CD4-positive, alpha-beta T cell (primary cell): ENCODE measurements around the gene RPTOR. TPM values are rescaled to one million over a fixed set of nuclear protein-coding genes. Genes with fewer than 3 reads are reported as not detected.

Experiments used
- ATAC-seq: fragments of 200-7000 bp; cut with Tn5 transposase; one replicate; pipeline ENCODE4 v1.10.0; 2022; ENCODE audit warnings: mild to moderate bottlenecking; ENCODE audit not compliant: poor library complexity
- CTCF ChIA-PET: fragments of 350-600 bp; sonication (Branson Sonifier 250); formaldehyde crosslinking; loops from one replicate; lab custom pipeline; 2021; ENCODE audit warnings: antibody characterized with exemption, inconsistent platforms; lab: Charles Lee
- POLR2A ChIA-PET: fragments of 350-600 bp; sonication (Branson Sonifier 250); formaldehyde crosslinking; loops from one replicate; lab custom pipeline; 2021; ENCODE audit warnings: antibody characterized with exemption, inconsistent platforms; lab: Charles Lee
- DNase-seq, 14 experiments: peaks; one replicate each; pipeline ENCODE4 v3.0.0-alpha.2; 2013 to 2020; ENCODE audit warnings: mixed read lengths in 2 of 14
- H3K27ac ChIP-seq, 2 donors: one replicate each; pipeline versions ENCODE4 v1.5.1 to v1.7.0; 2013; ENCODE audit warnings: low read length in 2 of 2, low read depth in 1 of 2, mild to moderate bottlenecking in 1 of 2
- H3K27me3 ChIP-seq, 2 experiments: 1 replicate in 1 of 2; 2 replicates in 1 of 2; pipeline versions ENCODE4 v1.6.1 to v1.7.0; 2013; ENCODE audit warnings: low read length in 2 of 2, control low read depth in 1 of 2, mild to moderate bottlenecking in 1 of 2, moderate library complexity in 1 of 2; ENCODE audit not compliant: insufficient read depth in 2 of 2, control insufficient read depth in 1 of 2
- H3K36me3 ChIP-seq: one replicate; pipeline ENCODE4 v1.6.1; 2013; ENCODE audit warnings: low read length, control low read depth; ENCODE audit not compliant: insufficient read depth
- H3K4me1 ChIP-seq: one replicate; pipeline ENCODE4 v1.6.1; 2013; ENCODE audit warnings: low read length, control low read depth; ENCODE audit not compliant: insufficient read depth
- H3K4me3 ChIP-seq: one replicate; pipeline ENCODE4 v1.5.1; 2013; ENCODE audit warnings: mild to moderate bottlenecking, low read length, moderate library complexity
- H3K9me3 ChIP-seq, 2 experiments: 1 replicate in 1 of 2; 2 replicates in 1 of 2; pipeline versions ENCODE4 v1.6.1 to v1.7.0; 2013; ENCODE audit warnings: low read length in 2 of 2, mild to moderate bottlenecking in 2 of 2, control low read depth in 1 of 2, moderate library complexity in 1 of 2; ENCODE audit not compliant: control insufficient read depth in 1 of 2, insufficient read depth in 1 of 2
- H3K27ac Mint-ChIP-seq: one replicate; pipeline ENCODE4 v1.8.0; 2020; ENCODE audit warnings: mixed read lengths
- H3K27me3 Mint-ChIP-seq: one replicate; pipeline ENCODE4 v1.8.0; 2021; ENCODE audit warnings: mixed read lengths
- H3K36me3 Mint-ChIP-seq: one replicate; pipeline ENCODE4 v1.8.0; 2021; ENCODE audit warnings: low read depth, mixed read lengths
- H3K4me1 Mint-ChIP-seq: one replicate; pipeline ENCODE4 v1.8.0; 2021; ENCODE audit warnings: low read depth, mixed read lengths
- H3K4me3 Mint-ChIP-seq: one replicate; pipeline ENCODE4 v1.8.0; 2020; ENCODE audit warnings: mild to moderate bottlenecking, mixed read lengths
- H3K9me3 Mint-ChIP-seq: one replicate; pipeline ENCODE4 v1.8.0; 2020; ENCODE audit warnings: mixed read lengths
- CTCF ChIP-seq: fragments of 200-600 bp; IDR thresholded peaks from one replicate; pipeline ENCODE4 v1.8.0; 2022; ENCODE audit warnings: antibody characterized with exemption, mild to moderate bottlenecking
- intact Hi-C, 2 experiments: fragments of 100-400 bp; cut with DNase I in 1 of 2; cut with micrococcal nuclease in 1 of 2; formaldehyde crosslinking; loops; one replicate each; pipeline versions ENCODE4 v1.15.1 to v1.9.0; 2023 to 2025; cut with DNase I, micrococcal nuclease
- total RNA-seq, 174 experiments: library from RNA in 2 of 174; stranded (reverse) in 2 of 174; gene quantifications; one replicate each; pipeline ENCODE4 v1.2.3 and lab custom pipeline; 2021 to 2026

Gene RPTOR
- total RNA-seq, 2 experiments from 2014 or later, result 45.0 to 47.1 TPM

GRCh38 chr17:80987941-80988461, 443.4 kb downstream of the RPTOR start:
- Histone ChIP-seq H3K27ac (no peak overlapping the region), H3K4me3 (no peak overlapping the region), H3K9me3 (no peaks in the 10 kb centered on the region), H3K4me1 (peaks cover 28% of the 10 kb centered on the region), H3K36me3 (no peaks in the 10 kb centered on the region), H3K27me3 (no peaks in the 10 kb centered on the region)
- H3K4me3 Mint-ChIP-seq, result no peak overlapping the region
- TF ChIP-seq CTCF, result no peak
- POLR2A ChIA-PET, result no interaction called here
- ATAC-seq, result no peak
- intact Hi-C loops, result no loop called here
- CTCF ChIA-PET, result interaction anchor here (1.5 to 2.2 kb wide), 3 partner anchors 35 to 114 kb away, joined by 3 to 15 read pairs (median 7); partner anchors contain the start of gene BAIAP2
- H3K27ac Mint-ChIP-seq, result no peak overlapping the region
- peaks cover 15% of the 10 kb centered on the region for H3K4me1 Mint-ChIP-seq
- H3K36me3 Mint-ChIP-seq, result peaks cover 5% of the 10 kb centered on the region
- peaks cover 13% of the 10 kb centered on the region for H3K27me3 Mint-ChIP-seq
- peak in 1 of 14 experiments; percentile 16 for DNase-seq
- no peaks in the 10 kb centered on the region for H3K9me3 Mint-ChIP-seq

- Histone ChIP-seq H3K4me1 (peaks cover 43% of the 10 kb centered on the region), H3K27me3 (no peaks in the 10 kb centered on the region), H3K36me3 (peaks cover 4% of the 10 kb centered on the region), H3K9me3 (no peaks in the 10 kb centered on the region), H3K27ac (no peak overlapping the region), H3K4me3 (peak overlapping the region; percentile 23)
- DNase-seq (no peak), ATAC-seq (no peak)
- Mint-ChIP-seq H3K4me3 (peak overlapping the region; percentile 87), H3K4me1 (peaks cover 21% of the 10 kb centered on the region), H3K27me3 (peaks cover 9% of the 10 kb centered on the region), H3K9me3 (no peaks in the 10 kb centered on the region), H3K36me3 (peaks cover 6% of the 10 kb centered on the region), H3K27ac (no peak overlapping the region)
- POLR2A ChIA-PET, result interaction anchor here (1.0 kb wide), 1 partner anchor 30 kb away, joined by 3 read pairs; no protein-coding TSS in a partner anchor
- TF ChIP-seq CTCF, result no peak
- CTCF ChIA-PET, result interaction anchor here (0.6 to 2.2 kb wide), 7 partner anchors 9 to 574 kb away, joined by 3 to 15 read pairs (median 4); partner anchors contain the start of genes BAIAP2 and ENDOV
- intact Hi-C loops, result loop anchor here (1.0 kb wide), 1 partner anchor 112 kb away; no protein-coding TSS in a partner anchor
Measured at GRCh38 chr17:80989586-80989913, 444.9 kb downstream of the RPTOR start.

- Histone ChIP-seq H3K4me1 (peaks cover 43% of the 10 kb centered on the region), H3K4me3 (peak overlapping the region; percentile 77), H3K36me3 (peaks cover 15% of the 10 kb centered on the region), H3K27ac (peak overlapping the region in 1 of 2 donors; percentile 41), H3K9me3 (no peaks in the 10 kb centered on the region), H3K27me3 (no peaks in the 10 kb centered on the region)
- Mint-ChIP-seq H3K4me1 (peaks cover 21% of the 10 kb centered on the region), H3K4me3 (peak overlapping the region; percentile 87), H3K9me3 (no peaks in the 10 kb centered on the region), H3K27me3 (peaks cover 4% of the 10 kb centered on the region), H3K27ac (peak overlapping the region; percentile 84), H3K36me3 (peaks cover 13% of the 10 kb centered on the region)
- ATAC-seq (peak; percentile 60), DNase-seq (peak in 1 of 14 experiments; percentile 9)
- ChIA-PET CTCF (interaction anchor here (1.5 kb wide), 1 partner anchor 111 kb away, joined by 7 read pairs; no protein-coding TSS in a partner anchor), POLR2A (interaction anchor here (1.0 to 2.4 kb wide), 7 partner anchors 14 to 567 kb away, joined by 3 to 15 read pairs (median 7); partner anchors contain the start of genes BAIAP2, NDUFAF8 and TEPSIN)
- intact Hi-C loops, result loop anchor here in 1 of 2 experiments (2.0 to 10.0 kb wide), 4 partner anchors 44 to 561 kb away; partner anchors contain the start of genes BAIAP2, FAAP100, NDUFAF8 and TEPSIN
- no peak for TF ChIP-seq CTCF
Measured at GRCh38 chr17:80990921-80991644, 446.4 kb downstream of the RPTOR start.
